Suprapubic skin (tissue), 4 donors: Measurements from ENCODE around the gene HCN2.

Experiments used
- POLR2A ChIP-seq, 2 donors: fragments of 450-650 bp; IDR thresholded peaks; one replicate each; pipeline ENCODE4 v1.6.1; 2017; ENCODE audit warnings: antibody characterized with exemption in 2 of 2, mild to moderate bottlenecking in 2 of 2, moderate library complexity in 2 of 2
- POLR2AphosphoS5 ChIP-seq, 3 donors: sonication (generic); formaldehyde crosslinking; IDR thresholded peaks; one replicate each; pipeline ENCODE4 v1.6.1; 2017; ENCODE audit warnings: antibody characterized with exemption in 3 of 3

GRCh38 chr19:595326-596262 lies 5.9 kb downstream of the HCN2 start:
- no peak for TF ChIP-seq POLR2AphosphoS5 (IDR thresholded peaks at IDR 0.05)
- no peak for TF ChIP-seq POLR2A (IDR thresholded peaks at IDR 0.05)
